Nephron (organoid): ENCODE data around the gene R3HDM2.

Experiments used
- H3K27ac Mint-ChIP-seq, 3 experiments: 2 replicates each; pipeline ENCODE4 v1.8.0; 2020; ENCODE audit warnings: mixed read lengths in 3 of 3, mild to moderate bottlenecking in 2 of 3, moderate library complexity in 1 of 3
- H3K27me3 Mint-ChIP-seq: 2 replicates; pipeline ENCODE4 v1.8.0; 2021; ENCODE audit warnings: low read depth, mild to moderate bottlenecking, moderate library complexity, mixed read lengths
- H3K36me3 Mint-ChIP-seq: 2 replicates; pipeline ENCODE4 v1.8.0; 2020; ENCODE audit warnings: low read depth, mixed read lengths
- H3K4me1 Mint-ChIP-seq: 2 replicates; pipeline ENCODE4 v1.8.0; 2020; ENCODE audit warnings: mixed read lengths
- H3K4me3 Mint-ChIP-seq, 3 experiments: 2 replicates each; pipeline ENCODE4 v1.8.0; 2020; ENCODE audit warnings: mild to moderate bottlenecking in 3 of 3, mixed read lengths in 3 of 3, moderate library complexity in 2 of 3
- H3K9me3 Mint-ChIP-seq: 2 replicates; pipeline ENCODE4 v1.8.0; 2020; ENCODE audit warnings: mixed read lengths
- TF ChIP-seq, protein P1 (sequence below), 3 experiments: fragments of 200-600 bp; sonication (generic); IDR thresholded peaks; one replicate each; pipeline ENCODE4 v1.5.0; 2021; ENCODE audit warnings: antibody characterized with exemption in 3 of 3; ENCODE audit not compliant: unreplicated experiment in 3 of 3

Gene R3HDM2

GRCh38 chr12:57260366-57260765 lies 170.5 kb downstream of the R3HDM2 start:
- Mint-ChIP-seq H3K4me3 (peak overlapping the region in 1 of 3 experiments; percentile 22), H3K4me1 (peaks cover 66% of the 10 kb centered on the region), H3K27me3 (no peaks in the 10 kb centered on the region), H3K9me3 (no peaks in the 10 kb centered on the region), H3K36me3 (peaks cover 58% of the 10 kb centered on the region), H3K27ac (peak overlapping the region in 2 of 3 experiments; percentile 18 to 37)
- TF ChIP-seq, protein P1, sequence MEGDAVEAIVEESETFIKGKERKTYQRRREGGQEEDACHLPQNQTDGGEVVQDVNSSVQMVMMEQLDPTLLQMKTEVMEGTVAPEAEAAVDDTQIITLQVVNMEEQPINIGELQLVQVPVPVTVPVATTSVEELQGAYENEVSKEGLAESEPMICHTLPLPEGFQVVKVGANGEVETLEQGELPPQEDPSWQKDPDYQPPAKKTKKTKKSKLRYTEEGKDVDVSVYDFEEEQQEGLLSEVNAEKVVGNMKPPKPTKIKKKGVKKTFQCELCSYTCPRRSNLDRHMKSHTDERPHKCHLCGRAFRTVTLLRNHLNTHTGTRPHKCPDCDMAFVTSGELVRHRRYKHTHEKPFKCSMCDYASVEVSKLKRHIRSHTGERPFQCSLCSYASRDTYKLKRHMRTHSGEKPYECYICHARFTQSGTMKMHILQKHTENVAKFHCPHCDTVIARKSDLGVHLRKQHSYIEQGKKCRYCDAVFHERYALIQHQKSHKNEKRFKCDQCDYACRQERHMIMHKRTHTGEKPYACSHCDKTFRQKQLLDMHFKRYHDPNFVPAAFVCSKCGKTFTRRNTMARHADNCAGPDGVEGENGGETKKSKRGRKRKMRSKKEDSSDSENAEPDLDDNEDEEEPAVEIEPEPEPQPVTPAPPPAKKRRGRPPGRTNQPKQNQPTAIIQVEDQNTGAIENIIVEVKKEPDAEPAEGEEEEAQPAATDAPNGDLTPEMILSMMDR (IDR thresholded peaks at IDR 0.05; ENCODE audit: unreplicated experiment in 3 of 3) = no peak

DNA sequence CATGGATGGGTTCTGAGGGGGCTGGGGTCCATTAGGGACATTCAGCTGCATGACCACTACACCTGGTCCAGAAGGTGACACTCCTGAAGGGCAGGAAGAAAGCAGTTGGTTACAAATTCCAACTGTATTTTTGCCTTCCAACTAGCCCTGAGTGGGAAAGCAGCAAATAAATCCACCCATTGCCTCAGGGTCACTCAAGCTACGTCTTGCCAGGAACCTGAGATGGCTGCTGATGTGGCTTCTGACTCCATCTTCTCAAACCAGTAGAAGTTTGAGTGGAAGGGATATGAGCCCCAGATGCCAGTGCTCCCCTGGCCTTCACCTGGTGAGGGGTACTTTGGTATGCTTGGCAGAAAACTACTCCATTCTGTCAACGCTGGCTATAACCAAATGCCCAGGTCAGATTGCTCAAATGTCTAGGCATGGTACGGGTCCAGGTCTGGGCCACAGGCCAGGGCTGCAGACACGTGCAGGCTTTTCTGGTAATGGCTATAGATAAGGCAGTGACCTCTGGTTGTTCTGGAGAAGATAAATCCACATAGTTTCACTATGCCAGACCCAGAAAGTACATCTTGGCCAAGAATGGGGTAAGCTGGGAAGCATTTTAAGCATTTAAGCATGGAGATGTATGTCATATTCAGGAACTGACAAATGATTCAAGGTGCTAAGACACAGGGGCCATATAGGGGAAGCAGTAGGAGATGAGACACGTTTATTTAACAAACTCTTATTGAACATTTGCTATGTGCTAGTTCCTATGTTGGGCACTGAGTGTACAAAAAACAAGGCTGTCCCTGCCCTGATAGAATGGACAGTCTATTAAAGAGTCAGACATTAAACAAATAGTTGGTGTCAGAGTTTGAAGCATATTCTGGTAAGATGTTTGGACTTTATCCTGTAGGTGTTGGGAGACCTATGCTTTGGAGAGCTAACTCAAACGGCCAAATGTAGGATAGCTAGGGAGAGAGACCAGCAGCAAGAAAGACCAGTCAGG lies 171.6 kb downstream of the R3HDM2 start:
- Mint-ChIP-seq H3K4me3 (no peak overlapping the region), H3K36me3 (peaks cover 53% of the 10 kb centered on the region), H3K27ac (peak overlapping the region in 1 of 3 experiments; percentile 66), H3K9me3 (no peaks in the 10 kb centered on the region), H3K27me3 (no peaks in the 10 kb centered on the region), H3K4me1 (peaks cover 58% of the 10 kb centered on the region)
- TF ChIP-seq, protein P1 (IDR thresholded peaks at IDR 0.05; ENCODE audit: unreplicated experiment in 3 of 3) = no peak

DNA sequence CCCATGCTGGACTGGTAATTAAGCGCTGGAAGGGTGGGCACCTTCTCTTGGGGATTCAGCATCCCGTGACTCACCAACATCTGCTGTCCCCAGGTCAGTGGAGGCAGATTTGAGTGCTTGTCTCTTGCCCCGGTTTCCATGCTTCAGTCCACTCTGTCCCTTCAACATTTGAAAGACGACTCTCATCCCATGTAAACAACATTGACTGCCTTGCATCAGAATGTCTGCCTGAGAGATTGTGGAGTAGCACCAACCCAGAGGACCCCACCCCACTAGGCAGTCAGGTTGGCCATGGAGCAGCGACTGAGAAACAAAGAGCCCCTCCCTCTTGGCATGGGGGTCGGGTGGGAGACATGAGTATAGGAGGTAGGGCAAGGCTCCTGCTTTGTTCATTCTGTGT lies 174.9 kb downstream of the R3HDM2 start:
- Mint-ChIP-seq H3K36me3 (peaks cover 54% of the 10 kb centered on the region), H3K27ac (no peak overlapping the region), H3K9me3 (no peaks in the 10 kb centered on the region), H3K27me3 (no peaks in the 10 kb centered on the region), H3K4me1 (peaks cover 39% of the 10 kb centered on the region), H3K4me3 (no peak overlapping the region)
- TF ChIP-seq, protein P1 (IDR thresholded peaks at IDR 0.05; ENCODE audit: unreplicated experiment in 3 of 3) = no peak

GRCh38 chr12:57254506-57255280 lies 176.2 kb downstream of the R3HDM2 start:
- H3K4me3 Mint-ChIP-seq = no peak overlapping the region
- H3K36me3 Mint-ChIP-seq = peaks cover 46% of the 10 kb centered on the region
- H3K27ac Mint-ChIP-seq = no peak overlapping the region

DNA sequence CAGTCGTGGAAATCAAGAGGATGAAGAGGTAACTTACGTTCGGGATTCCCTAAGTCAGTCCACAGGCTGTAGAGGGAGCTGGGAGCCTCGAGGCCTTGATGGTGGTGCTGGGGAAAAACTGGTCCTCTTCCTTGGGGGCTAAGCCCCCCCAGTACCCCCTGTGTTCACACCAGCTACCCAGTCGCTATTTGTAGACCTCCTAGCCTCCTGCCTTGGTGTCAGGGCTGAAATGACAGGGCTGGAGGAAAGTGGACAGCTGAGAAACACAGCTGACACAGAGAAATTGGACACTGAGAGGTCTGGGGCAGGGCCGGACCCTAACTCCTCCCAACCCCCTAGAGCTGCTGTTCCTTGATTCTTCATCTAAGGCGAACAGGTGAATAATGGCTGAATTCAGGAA lies 179.9 kb downstream of the R3HDM2 start, which contains the start of gene STAC3:
Gene STAC3 (minus strand): TSS at position 232 of the 400 bp plus-strand sequence. CDS start 1,551 bp downstream, outside the sequence.
- Mint-ChIP-seq H3K27ac (peak within 1 kb of the TSS; percentile 84 to 93 (median 91)), H3K4me1 (peaks cover 32% of the 10 kb centered on the region), H3K27me3 (no peaks in the 10 kb centered on the region), H3K4me3 (peak within 1 kb of the TSS; percentile 52 to 98 (median 83)), H3K9me3 (no peaks in the 10 kb centered on the region), H3K36me3 (peaks cover 20% of the 10 kb centered on the region)
- TF ChIP-seq, protein P1 (IDR thresholded peaks at IDR 0.05; ENCODE audit: unreplicated experiment in 3 of 3) = no peak

More at GRCh38 chr12:57254506-57255280, 176.2 kb downstream of the R3HDM2 start:
- Mint-ChIP-seq H3K4me1 (peaks cover 34% of the 10 kb centered on the region), H3K9me3 (no peaks in the 10 kb centered on the region), H3K27me3 (no peaks in the 10 kb centered on the region)
- TF ChIP-seq, protein P1 (IDR thresholded peaks at IDR 0.05; ENCODE audit: unreplicated experiment in 3 of 3) = no peak
